AG04450 (cell line): Measurements from ENCODE around the gene LPIN1. TPM values are rescaled to one million over a fixed set of nuclear protein-coding genes. Genes with fewer than 3 reads are reported as not detected.
"Not testable (repeated sequence)": the region's sequence is repeated elsewhere in the genome, so short reads cannot be mapped to it uniquely, and the experiment has no call there.

ENCODE experiments used
- CTCF ChIA-PET: fragments of 300-600, 350-600 bp; formaldehyde crosslinking; extraction: SDS; loops from one replicate; lab custom pipeline; 2022; ENCODE audit warnings: antibody characterized with exemption, inconsistent platforms; lab: Charles Lee
- POLR2A ChIA-PET: fragments of 350-600 bp; formaldehyde crosslinking; extraction: SDS; loops from one replicate; lab custom pipeline; 2021; ENCODE audit warnings: antibody characterized with exemption, inconsistent platforms; lab: Yijun Ruan, JAX
- DNase-seq: peaks from one replicate; pipeline ENCODE4 v3.0.0-alpha.2; 2011; ENCODE audit warnings: low read depth, low spot score
- H3K27ac ChIP-seq: one replicate; pipeline ENCODE4 v1.5.1; 2012; ENCODE audit warnings: low read depth, low read length, control low read depth
- H3K27me3 ChIP-seq: one replicate; pipeline ENCODE4 v1.6.0; 2012; ENCODE audit warnings: low read length; ENCODE audit not compliant: control insufficient read depth, insufficient read depth
- H3K4me3 ChIP-seq: 2 replicates; pipeline ENCODE4 v1.5.1; 2011; ENCODE audit warnings: mild to moderate bottlenecking, low read depth, low read length, control low read depth
- H3K9me3 ChIP-seq: 2 replicates; pipeline ENCODE4 v1.5.1; 2012; ENCODE audit warnings: low read length; ENCODE audit not compliant: control insufficient read depth, insufficient read depth
- CTCF ChIP-seq: IDR thresholded peaks from 2 replicates; pipeline ENCODE4 v1.5.1; 2011; ENCODE audit warnings: low read depth, low read length, control low read depth, inconsistent platforms
- polyA plus RNA-seq: library from polyadenylated mRNA; depleted of rRNA; stranded (reverse); fragments of >200 nt; gene quantifications from 2 replicates; pipeline ENCODE4 v1.2.3, GENCODE V29; 2011

The LPIN1 gene
- polyA plus RNA-seq, 1 experiment = 40.5 TPM

- Histone ChIP-seq H3K27me3 (no peaks in the 10 kb centered on the region), H3K27ac (no peak overlapping the region), H3K9me3 (peaks cover 12% of the 10 kb centered on the region; the same call in 1 of the 2 replicates), H3K4me3 (no peak overlapping the region)
- POLR2A ChIA-PET = no interaction called here
- TF ChIP-seq CTCF = no peak
- DNase-seq = no peak
- CTCF ChIA-PET = interaction anchor here (1.4 kb wide), 1 partner anchor 1169 kb away, joined by 3 read pairs; no protein-coding TSS in a partner anchor
Observed at GRCh38 chr2:11837875-11838734, 91.7 kb downstream of the LPIN1 start.

GRCh38 chr2:11839916-11840315 lies 93.5 kb downstream of the LPIN1 start:
- DNase-seq = no peak
- CTCF ChIA-PET = no interaction called here

GRCh38 chr2:11842336-11842735 lies 95.9 kb downstream of the LPIN1 start:
- no peak overlapping the region for H3K4me3 ChIP-seq
- no peaks in the 10 kb centered on the region for H3K27me3 ChIP-seq
- DNase-seq = no peak
- ChIA-PET POLR2A (no interaction called here), CTCF (interaction anchor here (0.6 kb wide), 1 partner anchor 873 kb away, joined by 8 read pairs; no protein-coding TSS in a partner anchor)
- no peak for TF ChIP-seq CTCF
- H3K27ac ChIP-seq = no peak overlapping the region
- no peaks in the 10 kb centered on the region for H3K9me3 ChIP-seq

More at GRCh38 chr2:11839916-11840315, 93.5 kb downstream of the LPIN1 start:
- TF ChIP-seq CTCF = no peak
- Histone ChIP-seq H3K27ac (no peak overlapping the region), H3K4me3 (no peak overlapping the region), H3K9me3 (peaks cover 4% of the 10 kb centered on the region; the same call in 1 of the 2 replicates), H3K27me3 (no peaks in the 10 kb centered on the region)
- POLR2A ChIA-PET = no interaction called here

GRCh38 chr2:11844798-11845197 lies 98.4 kb downstream of the LPIN1 start:
- H3K4me3 ChIP-seq, DNase-seq, H3K27ac ChIP-seq, H3K27me3 ChIP-seq, H3K9me3 ChIP-seq, CTCF ChIA-PET, POLR2A ChIA-PET: not testable (repeated sequence)

- H3K9me3 ChIP-seq, H3K27me3 ChIP-seq, H3K27ac ChIP-seq, POLR2A ChIA-PET, DNase-seq, CTCF ChIA-PET, H3K4me3 ChIP-seq: not testable (repeated sequence)
Observed at GRCh38 chr2:11847935-11848334, 101.5 kb downstream of the LPIN1 start.

GRCh38 chr2:11850082-11850481 lies 103.7 kb downstream of the LPIN1 start:
- ChIA-PET CTCF (interaction anchor here (1.2 kb wide), 1 partner anchor 12 kb away, joined by 5 read pairs; no protein-coding TSS in a partner anchor), POLR2A (no interaction called here)
- no peak overlapping the region for H3K27ac ChIP-seq
- TF ChIP-seq CTCF = no peak
- no peak for DNase-seq
- peaks cover 7% of the 10 kb centered on the region for H3K27me3 ChIP-seq
- no peak overlapping the region for H3K4me3 ChIP-seq
- H3K9me3 ChIP-seq = peaks cover 8% of the 10 kb centered on the region
